Heart right ventricle (tissue), 16 donors: ENCODE measurements around the gene PRKD1. TPM values are rescaled to one million over a fixed set of nuclear protein-coding genes. Genes with fewer than 3 reads are reported as not detected.

Experiments
- ATAC-seq, 8 donors: fragments of 200-7000 bp; cut with Tn5 transposase; one replicate each; pipeline ENCODE4 v1.9.1; 2020; ENCODE audit warnings: mild to moderate bottlenecking in 8 of 8, moderate library complexity in 8 of 8, moderate number of reproducible peaks in 1 of 8
- DNase-seq, 2 donors: peaks; one replicate each; pipeline ENCODE4 v3.0.0-alpha.2; 2020
- H3K27ac ChIP-seq, 10 donors: fragments of 200-600 bp; sonication (generic) in 2 of 10; one replicate each; pipeline versions ENCODE4 v1.5.0 to v1.8.0; 2020 to 2022; ENCODE audit warnings: mild to moderate bottlenecking in 3 of 10
- H3K27me3 ChIP-seq, 7 donors: fragments of 200-600 bp; one replicate each; pipeline ENCODE4 v1.8.0; 2021 to 2022; ENCODE audit warnings: mild to moderate bottlenecking in 2 of 7
- H3K36me3 ChIP-seq, 9 donors: fragments of 200-600 bp; sonication (generic) in 1 of 9; one replicate each; pipeline versions ENCODE4 v1.5.0 to v1.8.0; 2020 to 2022; ENCODE audit warnings: mild to moderate bottlenecking in 2 of 9
- H3K4me1 ChIP-seq, 9 donors: fragments of 200-600 bp; sonication (generic) in 1 of 9; one replicate each; pipeline versions ENCODE4 v1.5.0 to v1.8.0; 2020 to 2022; ENCODE audit warnings: mild to moderate bottlenecking in 4 of 9
- H3K4me3 ChIP-seq, 10 donors: fragments of 200-600 bp; sonication (generic) in 2 of 10; one replicate each; pipeline versions ENCODE4 v1.5.0 to v1.8.0; 2020 to 2022; ENCODE audit warnings: mild to moderate bottlenecking in 7 of 10, moderate library complexity in 2 of 10
- H3K9me3 ChIP-seq, 11 donors: fragments of 200-600 bp in 10 of 11; sonication (generic) in 2 of 11; one replicate each; pipeline versions ENCODE4 v1.5.0 to v1.8.0; 2013 to 2022; ENCODE audit warnings: mild to moderate bottlenecking in 2 of 11, control low read depth in 1 of 11, moderate library complexity in 1 of 11
- CTCF ChIP-seq, 9 donors: fragments of 200-600 bp; sonication (generic) in 2 of 9; IDR thresholded peaks; one replicate each; pipeline versions ENCODE4 v1.5.0 to v1.8.0; 2021 to 2022; ENCODE audit warnings: antibody characterized with exemption in 9 of 9, mild to moderate bottlenecking in 5 of 9, moderate library complexity in 1 of 9
- whole genome bisulfite sequencing, 2 donors: extraction: QIAGEN DNeasy Blood & Tissue Kit; methylation state at CpG; one replicate each; pipeline ENCODE4 v1.1.7; 2013; ENCODE audit warnings: inconsistent platforms in 1 of 2; 5-methylcytosine and 5-hydroxymethylcytosine counted together
- intact Hi-C, 10 donors: fragments of 100-400 bp; cut with DNase I; formaldehyde crosslinking; loops; one replicate each; pipeline versions ENCODE4 v1.11.1 to v1.14.2; 2022
- polyA plus RNA-seq, 2 donors: library from polyadenylated mRNA; stranded (reverse); fragments of 200-250 nt; gene quantifications; one replicate each; pipeline ENCODE4 v1.2.3, GENCODE V29; 2013
- total RNA-seq, 10 donors: library from RNA; stranded (reverse); fragmentation: NEBNext Ultra II Directional in 3 of 10; extraction: Animal tissue kit (Norgen Biotek cat#: 25700) in 3 of 10; gene quantifications; one replicate each; pipeline versions ENCODE4 v1.2.1 to v1.2.4, GENCODE V29; 2021 to 2023
- donor health status: Arrhythmogenic right ventricular cardiomyopathy.
- donor health status: ischemic (EF 13 %, LVEDD 7.1; RV severe dilation, severe dysfunction).
- donor health status: healthy with polysubstance abuse.
- donor health status: DM: no; HTN: yes; CAD: no.
- donor health status: DM: no; HTN: no; CAD: no.
- donor health status: ischemic (EF 25% LVEDD 6.9; RV normal size, moderate dysfunction).
- donor health status: ischemic (EF 25% LVEDD 5.7; RV mildly dilated, moderate dysfunction).
- donor health status: healthy.
- donor health status: DM: yes; HTN: yes; CAD: no.
- donor health status: Ischemic cardiomyopathy.
- donor health status: ischemic (EF 35%, LVEDD 5.7; RV mildly dilated, moderate dysfunction).
- donor health status: nonischemic (EF 11% LVEDD 7.7; RV severe dilation, severe dysfunction).
- donor health status: DM: yes; HTN: yes; CAD: no.
- donor health status: PGD.
- donor health status: ischemic (EF 29% LVEDD 5.4; RV normal size, mild dysfunction).
- donor health status: nonischemic (EF 23%, LVEDD 6.1; RV moderate dilation, normal function).

Gene PRKD1
- total and polyA plus RNA-seq, 12 donors, result 1.7 to 4.3 (median 2.5) TPM

DNA sequence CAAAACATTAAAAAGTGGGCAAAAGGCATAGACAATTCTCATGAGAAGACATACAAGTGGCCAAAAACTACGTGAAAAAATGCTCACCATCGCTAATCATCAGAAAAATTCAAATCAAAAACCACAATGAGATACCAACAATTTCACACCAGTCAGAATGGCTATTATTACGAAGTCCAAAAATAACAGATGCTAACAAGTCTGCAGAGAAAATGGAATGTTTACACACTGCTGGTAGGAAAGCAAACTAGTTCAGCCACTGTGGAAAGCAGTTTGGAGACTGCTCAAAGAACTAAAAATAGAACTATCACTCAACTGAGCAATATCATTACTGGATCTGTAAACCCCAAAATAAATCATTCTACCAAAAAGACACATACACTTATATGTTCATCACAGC is 76.2 kb downstream of the PRKD1 start:
- H3K4me1 ChIP-seq, result no peaks in the 10 kb centered on the region

DNA sequence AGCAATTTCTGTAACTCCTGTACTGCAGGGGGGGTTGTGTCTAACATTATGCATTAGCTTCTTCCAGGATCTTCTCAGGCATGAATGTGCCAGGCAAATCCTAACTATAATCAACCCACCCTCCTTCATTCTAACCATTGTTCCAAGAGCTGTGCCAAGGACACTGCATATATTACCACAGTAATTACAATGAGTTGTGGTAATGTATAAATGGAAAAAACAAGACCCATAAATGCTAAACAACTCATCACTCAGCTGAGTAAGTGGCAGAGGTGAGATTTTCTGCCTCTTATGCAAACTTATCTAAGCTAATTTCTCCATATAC is 80.6 kb downstream of the PRKD1 start:
- intact Hi-C loops, result no loop called here

More for the DNA sequence above, 76.2 kb downstream of the PRKD1 start:
- Histone ChIP-seq H3K9me3 (peaks cover 0 to 30% (median 0%) of the 10 kb centered on the region in 11 donors), H3K4me3 (no peak overlapping the region), H3K27ac (no peak overlapping the region), H3K36me3 (no peaks in the 10 kb centered on the region), H3K27me3 (no peaks in the 10 kb centered on the region)
- DNase-seq, result no peak
- no peak for TF ChIP-seq CTCF (IDR thresholded peaks at IDR 0.05)
- ATAC-seq, result no peak
- intact Hi-C loops, result no loop called here
- 72 to 78% methylated on average over 3 of the region's 3 CpGs for WGBS, 2 donors

DNA sequence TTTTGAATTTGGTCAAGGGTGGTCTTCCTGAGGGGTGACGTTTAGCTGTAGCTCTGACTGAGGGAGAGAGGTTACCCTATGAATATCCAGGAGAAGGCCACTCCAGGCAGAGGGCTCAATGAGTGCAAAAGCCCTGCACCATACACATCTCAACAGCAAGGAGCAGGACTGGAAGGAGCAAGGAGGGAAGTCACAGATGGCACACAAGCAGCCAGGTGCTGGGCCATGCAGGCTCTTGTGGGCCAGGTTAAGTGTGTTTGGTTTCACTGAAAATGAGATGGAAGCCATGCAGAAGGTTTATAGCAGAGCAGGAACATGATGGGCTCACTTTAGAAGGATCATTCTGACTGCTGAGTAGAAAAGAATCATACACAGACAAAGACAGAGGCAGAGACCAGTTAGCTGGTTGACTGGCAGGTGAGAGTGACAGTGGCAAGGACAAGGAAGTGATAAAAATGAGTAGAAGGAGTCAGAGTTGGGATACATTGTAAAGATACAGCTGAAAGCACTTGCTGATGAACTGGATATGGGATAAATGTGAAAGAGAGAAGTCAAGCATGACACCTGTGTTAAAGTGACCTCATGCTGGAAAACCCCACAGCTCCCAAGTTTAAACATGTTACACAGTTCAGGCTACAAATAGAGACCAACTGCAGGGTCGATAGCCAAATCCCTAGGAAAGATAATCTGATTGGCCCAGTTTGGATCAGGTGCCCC is 81.2 kb downstream of the PRKD1 start:
- H3K4me3 ChIP-seq, result no peak overlapping the region

More for the DNA sequence above, 80.6 kb downstream of the PRKD1 start:
- Histone ChIP-seq H3K4me1 (no peaks in the 10 kb centered on the region), H3K4me3 (no peak overlapping the region), H3K36me3 (no peaks in the 10 kb centered on the region), H3K27ac (no peak overlapping the region), H3K27me3 (no peaks in the 10 kb centered on the region), H3K9me3 (peaks cover 0 to 13% (median 0%) of the 10 kb centered on the region in 11 donors)
- DNase-seq, result no peak
- ATAC-seq, result no peak
- TF ChIP-seq CTCF (IDR thresholded peaks at IDR 0.05), result no peak

GRCh38 chr14:29843981-29844380 is 83.7 kb downstream of the PRKD1 start:
- 68 to 77% methylated on average over 1 of the region's 1 CpG for WGBS, 2 donors
- intact Hi-C loops, result no loop called here
- DNase-seq (no peak), ATAC-seq (no peak)
- Histone ChIP-seq H3K4me3 (no peak overlapping the region), H3K27ac (no peak overlapping the region), H3K9me3 (peaks cover 0 to 36% (median 26%) of the 10 kb centered on the region in 11 donors), H3K27me3 (no peaks in the 10 kb centered on the region), H3K4me1 (no peaks in the 10 kb centered on the region), H3K36me3 (no peaks in the 10 kb centered on the region)
- TF ChIP-seq CTCF (IDR thresholded peaks at IDR 0.05), result no peak

More for the DNA sequence above, 81.2 kb downstream of the PRKD1 start:
- intact Hi-C loops, result no loop called here
- WGBS, 2 donors, result 58% methylated on average over 2 of the region's 2 CpGs
- no peak for DNase-seq
- ATAC-seq, result no peak
- Histone ChIP-seq H3K4me1 (no peaks in the 10 kb centered on the region), H3K27ac (no peak overlapping the region), H3K9me3 (peaks cover 0 to 13% (median 3%) of the 10 kb centered on the region in 11 donors), H3K36me3 (no peaks in the 10 kb centered on the region), H3K27me3 (no peaks in the 10 kb centered on the region)
- TF ChIP-seq CTCF (IDR thresholded peaks at IDR 0.05), result no peak
